Stimulated activated CD8-positive, alpha-beta memory T cell treated with anti-CD3 and anti-CD28 coated beads, Interleukin-4, amount 100 ng/mL, for 4 hours (primary cell): ENCODE results near the gene WDR27.

Experiments used
- DNase-seq, 2 donors: peaks; one replicate each; pipeline ENCODE4 v3.0.0-alpha.2; 2020; ENCODE audit warnings: low read depth in 2 of 2, low spot score in 1 of 2

WDR27 gene

DNA sequence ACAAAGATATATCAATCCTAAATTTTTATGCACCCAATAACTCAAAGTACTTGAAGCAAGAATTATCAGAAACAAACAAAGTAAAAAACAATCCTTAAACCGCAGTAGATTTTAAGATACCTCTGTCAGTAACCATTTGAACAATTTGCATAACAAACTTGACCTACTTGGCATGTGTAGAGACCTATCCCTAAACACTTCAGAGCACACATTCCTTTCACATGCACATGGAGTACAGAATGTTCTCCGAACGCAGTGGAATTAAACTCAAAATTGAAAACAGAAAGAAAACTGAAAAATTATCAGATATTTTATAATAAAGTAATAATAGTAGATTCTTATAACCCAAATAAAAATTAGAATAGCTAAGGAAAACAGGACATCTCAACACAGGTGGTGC, 285.6 kb downstream of the WDR27 start:
- DNase-seq: no peak

DNA sequence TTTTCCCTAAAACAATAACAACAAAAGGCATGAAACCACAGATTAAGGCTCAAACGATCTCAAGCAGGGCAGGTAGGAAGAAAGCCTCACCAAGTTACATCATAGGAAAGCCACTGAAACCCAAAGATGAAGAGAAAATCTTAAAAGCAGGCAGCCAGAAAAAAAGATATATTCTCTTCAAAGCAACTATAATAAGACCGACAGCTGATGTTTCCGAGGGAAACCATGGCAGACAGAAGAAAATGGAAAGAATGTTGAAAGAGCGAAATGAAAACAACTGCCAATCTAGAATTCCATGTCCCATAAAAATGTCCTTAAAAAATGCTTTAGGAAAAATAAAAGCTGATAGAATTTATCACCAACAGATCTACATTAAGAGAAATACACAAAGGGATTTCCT, 286.6 kb downstream of the WDR27 start:
- DNase-seq: no peak

GRCh38 chr6:169411722-169412121, 290.1 kb downstream of the WDR27 start:
- DNase-seq: no peak

GRCh38 chr6:169411296-169411695, 290.5 kb downstream of the WDR27 start:
- no peak for DNase-seq

DNA sequence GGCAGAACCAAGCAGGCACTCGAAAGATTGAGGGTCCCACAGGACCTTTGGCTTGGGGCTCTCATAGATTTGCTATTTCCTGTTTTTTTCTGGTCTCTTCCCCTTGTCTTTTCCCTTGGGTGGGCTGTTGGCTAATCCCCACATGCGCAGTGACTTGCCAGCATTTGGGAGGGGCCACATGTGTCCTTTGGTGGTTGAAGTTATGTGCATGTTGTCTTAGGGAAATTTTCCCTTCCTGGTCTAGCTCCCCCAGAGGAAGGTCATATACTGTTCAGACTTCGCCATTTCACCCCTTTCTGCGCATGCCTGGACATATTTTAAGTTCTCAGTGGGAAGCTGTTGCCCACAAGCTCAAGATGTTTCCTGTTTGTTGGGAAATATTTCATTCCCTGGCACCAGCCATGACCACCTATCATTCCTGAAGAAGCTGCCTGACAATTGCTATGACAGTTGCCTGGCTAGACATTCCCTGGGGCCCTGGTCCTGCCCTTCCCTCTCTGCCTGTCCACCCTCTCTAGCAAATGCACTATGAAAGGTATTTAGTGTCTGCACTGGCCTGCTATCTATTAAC, 292.0 kb downstream of the WDR27 start:
- DNase-seq: no peak

DNA sequence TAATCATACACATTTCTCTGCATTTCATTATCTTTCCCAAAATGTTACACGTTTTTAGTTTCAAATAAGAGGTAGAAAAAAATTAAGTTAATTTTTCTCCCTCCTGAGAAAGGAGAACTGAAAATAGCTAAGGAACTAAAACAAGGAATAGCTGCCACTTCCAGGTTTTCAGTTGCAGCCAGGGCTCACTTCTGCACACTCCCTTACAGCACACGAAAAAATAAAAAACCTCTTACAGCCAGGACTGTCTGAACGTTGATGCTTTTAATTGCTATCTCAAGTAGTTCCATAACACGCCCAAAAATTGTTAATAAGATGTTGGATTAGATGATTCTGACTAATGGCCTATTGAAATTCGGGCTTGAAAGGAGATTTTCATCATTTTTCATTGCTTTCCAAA, 294.5 kb downstream of the WDR27 start:
- DNase-seq: no peak
